IMR-90 (cell line): ENCODE results near the gene DOLPP1. TPM values are rescaled to one million over a fixed set of nuclear protein-coding genes. Genes with fewer than 3 reads are reported as not detected.

ENCODE experiments used
- ATAC-seq: fragments of 200-7000 bp; cut with Tn5 transposase; 2 replicates; pipeline ENCODE4 v1.9.1; 2020; ENCODE audit warnings: low read depth, mild to moderate bottlenecking, moderate library complexity
- BruUV-seq: library from RNA; stranded (reverse); fragments of 400-500 nt; replicated peaks from 2 replicates; lab custom pipeline; 2021; lab: Mats Ljungman, UMichigan
- CTCF ChIA-PET: fragments of 300-600 bp; formaldehyde crosslinking; extraction: SDS; loops from one replicate; lab custom pipeline; 2021; ENCODE audit warnings: antibody characterized with exemption; lab: Yijun Ruan, JAX
- POLR2A ChIA-PET: fragments of 300-600 bp; sonication (Branson Sonifier 250); formaldehyde crosslinking; loops from one replicate; lab custom pipeline; 2022; ENCODE audit warnings: antibody characterized with exemption; ENCODE audit not compliant: unreplicated experiment; lab: Charles Lee
- DNase-seq: peaks from one replicate; pipeline ENCODE4 v3.0.0; 2013
- H2AFZ ChIP-seq: replicated peaks from 2 replicates; pipeline ENCODE3; 2013; ENCODE audit warnings: low read length, mild to moderate bottlenecking; ENCODE audit not compliant: poor library complexity
- H2AK5ac ChIP-seq: 2 replicates; pipeline ENCODE4 v1.6.1; 2013; ENCODE audit warnings: low read depth, low read length, inconsistent platforms
- H2AK9ac ChIP-seq: replicated peaks from 2 replicates; pipeline ENCODE3; 2013; ENCODE audit warnings: mild to moderate bottlenecking, low read depth, low read length, moderate library complexity; ENCODE audit not compliant: poor library complexity
- H2BK120ac ChIP-seq: 2 replicates; pipeline ENCODE4 v1.6.1; 2013; ENCODE audit warnings: low read depth, low read length, inconsistent platforms
- H2BK15ac ChIP-seq: 3 replicates; pipeline ENCODE4 v1.6.1; 2013; ENCODE audit warnings: low read depth, low read length, inconsistent platforms
- H2BK20ac ChIP-seq: 2 replicates; pipeline ENCODE4 v1.6.1; 2013; ENCODE audit warnings: low read depth, mild to moderate bottlenecking, inconsistent platforms, low read length, moderate library complexity
- H2BK5ac ChIP-seq: 2 replicates; pipeline ENCODE4 v1.6.1; 2013; ENCODE audit warnings: mild to moderate bottlenecking, low read depth, low read length, inconsistent platforms; ENCODE audit not compliant: poor library complexity, severe bottlenecking
- H3K14ac ChIP-seq: replicated peaks from 2 replicates; pipeline ENCODE4 v1.6.1; 2013; ENCODE audit warnings: low read depth, low read length, inconsistent platforms
- H3K18ac ChIP-seq: 2 replicates; pipeline ENCODE4 v1.6.1; 2013; ENCODE audit warnings: low read depth, low read length, control low read depth
- H3K23ac ChIP-seq: 2 replicates; pipeline ENCODE4 v1.6.1; 2013; ENCODE audit warnings: low read depth, low read length, inconsistent platforms
- H3K27ac ChIP-seq: 2 replicates; pipeline ENCODE4 v1.5.1; 2013; ENCODE audit warnings: mild to moderate bottlenecking, control low read depth, low read length; ENCODE audit not compliant: insufficient read depth
- H3K27me3 ChIP-seq: 2 replicates; pipeline ENCODE4 v1.6.1; 2013; ENCODE audit warnings: low read length; ENCODE audit not compliant: control insufficient read depth, insufficient read depth
- H3K36me3 ChIP-seq: 2 replicates; pipeline ENCODE4 v1.6.1; 2013; ENCODE audit warnings: low read length, mixed read lengths; ENCODE audit not compliant: control insufficient read depth, insufficient read depth
- H3K4ac ChIP-seq: 2 replicates; pipeline ENCODE4 v1.6.1; 2013; ENCODE audit warnings: low read depth, low read length, inconsistent platforms
- H3K4me1 ChIP-seq: 2 replicates; pipeline ENCODE4 v1.6.1; 2013; ENCODE audit warnings: low read length, mixed read lengths; ENCODE audit not compliant: control insufficient read depth, insufficient read depth
- H3K4me2 ChIP-seq: 2 replicates; pipeline ENCODE4 v1.6.1; 2013; ENCODE audit warnings: low read depth, mild to moderate bottlenecking, control low read depth, low read length, moderate library complexity
- H3K4me3 ChIP-seq: 2 replicates; pipeline ENCODE4 v1.5.1; 2013; ENCODE audit warnings: low read depth, mild to moderate bottlenecking, control low read depth, low read length, moderate library complexity; ENCODE audit not compliant: insufficient read depth
- H3K56ac ChIP-seq: 2 replicates; pipeline ENCODE4 v1.6.1; 2013; ENCODE audit warnings: low read length, inconsistent platforms; ENCODE audit not compliant: insufficient read depth; ENCODE audit errors: extremely low read depth
- H3K79me1 ChIP-seq, 2 experiments: 2 replicates each; pipeline ENCODE4 v1.6.1; 2013; ENCODE audit warnings: low read length in 2 of 2, inconsistent platforms in 1 of 2, low read depth in 1 of 2
- H3K9ac ChIP-seq: 2 replicates; pipeline ENCODE4 v1.6.1; 2013; ENCODE audit warnings: low read depth, low read length, control low read depth
- H3K9me1 ChIP-seq: 2 replicates; pipeline ENCODE4 v1.6.1; 2013; ENCODE audit warnings: low read length, inconsistent platforms; ENCODE audit not compliant: insufficient read depth
- H3K9me3 ChIP-seq: 2 replicates; pipeline ENCODE4 v1.6.1; 2013; ENCODE audit warnings: low read length; ENCODE audit not compliant: control insufficient read depth, insufficient read depth
- H4K20me1 ChIP-seq: 2 replicates; pipeline ENCODE4 v1.6.1; 2013; ENCODE audit warnings: low read length, inconsistent platforms; ENCODE audit not compliant: insufficient read depth
- H4K5ac ChIP-seq: 2 replicates; pipeline ENCODE4 v1.6.1; 2013; ENCODE audit warnings: mild to moderate bottlenecking, low read depth, low read length, control low read depth
- H4K8ac ChIP-seq, 2 experiments: 2 replicates each; pipeline ENCODE4 v1.6.1; 2013; ENCODE audit warnings: low read depth in 2 of 2, low read length in 2 of 2, control low read depth in 1 of 2, inconsistent platforms in 1 of 2
- H4K91ac ChIP-seq: 2 replicates; pipeline ENCODE4 v1.6.1; 2013; ENCODE audit warnings: low read depth, low read length, inconsistent platforms; ENCODE audit not compliant: insufficient read depth
- BHLHE40 ChIP-seq: fragments of 150-350 bp; IDR thresholded peaks from 2 replicates; pipeline ENCODE4 v1.6.1; 2016; ENCODE audit warnings: mild to moderate bottlenecking, low read depth, low read length
- CEBPB ChIP-seq: IDR thresholded peaks from 2 replicates; pipeline ENCODE4 v1.6.1; 2012; ENCODE audit warnings: low read depth, low read length, improper control_type of control experiment
- CHD1 ChIP-seq: IDR thresholded peaks from 2 replicates; pipeline ENCODE4 v1.6.1; 2012; ENCODE audit warnings: low read depth, low read length, improper control_type of control experiment
- CTCF ChIP-seq: conservative IDR thresholded peaks from 2 replicates; pipeline ENCODE4 v1.5.1; 2012; ENCODE audit warnings: mild to moderate bottlenecking, low read depth, low read length, improper control_type of control experiment
- ELK1 ChIP-seq: fragments of 150-350 bp; IDR thresholded peaks from 2 replicates; pipeline ENCODE4 v1.6.1; 2016; ENCODE audit warnings: low read depth, mild to moderate bottlenecking, low read length, moderate library complexity, borderline replicate concordance
- FOS ChIP-seq: fragments of 150-350 bp; IDR thresholded peaks from 2 replicates; pipeline ENCODE4 v1.6.1; 2016; ENCODE audit warnings: low read depth, low read length
- MAFK ChIP-seq: IDR thresholded peaks from 2 replicates; pipeline ENCODE4 v1.6.1; 2012; ENCODE audit warnings: low read depth, low read length, improper control_type of control experiment
- MAZ ChIP-seq: IDR thresholded peaks from 2 replicates; pipeline ENCODE4 v1.6.1; 2012; ENCODE audit warnings: low read depth, mild to moderate bottlenecking, low read length, improper control_type of control experiment, moderate library complexity, borderline replicate concordance
- MXI1 ChIP-seq: IDR thresholded peaks from 2 replicates; pipeline ENCODE4 v1.6.1; 2012; ENCODE audit warnings: low read depth, mild to moderate bottlenecking, low read length, moderate library complexity, borderline replicate concordance
- NFE2L2 ChIP-seq: fragments of 150-350 bp; IDR thresholded peaks from 2 replicates; pipeline ENCODE4 v1.6.1; 2016; ENCODE audit warnings: low read depth, mild to moderate bottlenecking, low read length
- POLR2A ChIP-seq: IDR thresholded peaks from 2 replicates; pipeline ENCODE4 v1.6.1; 2012; ENCODE audit warnings: mild to moderate bottlenecking, low read depth, low read length
- RAD21 ChIP-seq: IDR thresholded peaks from 2 replicates; pipeline ENCODE4 v1.6.1; 2012; ENCODE audit warnings: low read length, improper control_type of control experiment
- RCOR1 ChIP-seq: IDR thresholded peaks from 2 replicates; pipeline ENCODE4 v1.6.1; 2012; ENCODE audit warnings: mild to moderate bottlenecking, low read length, improper control_type of control experiment; ENCODE audit not compliant: insufficient replicate concordance
- RFX5 ChIP-seq: IDR thresholded peaks from 2 replicates; pipeline ENCODE4 v1.8.0; 2012; ENCODE audit warnings: low read depth, mild to moderate bottlenecking, low read length, moderate library complexity
- SMC3 ChIP-seq: fragments of 150-350 bp; IDR thresholded peaks from 2 replicates; pipeline ENCODE4 v1.6.1; 2016; ENCODE audit warnings: low read depth, mild to moderate bottlenecking, antibody characterized with exemption, low read length, moderate library complexity
- USF2 ChIP-seq: fragments of 150-350 bp; IDR thresholded peaks from 2 replicates; pipeline ENCODE4 v1.6.1; 2017; ENCODE audit warnings: mild to moderate bottlenecking, antibody characterized with exemption, low read length, low read depth
- WGBS, 2 experiments: methylation state at CpG; one replicate each; pipeline versions ENCODE4 v1.1.5 to v1.1.7; 2013; ENCODE audit warnings: missing lambda C conversion rate in 2 of 2; ENCODE audit not compliant: insufficient read length in 1 of 2; ENCODE audit errors: extremely low coverage in 2 of 2; 5-methylcytosine and 5-hydroxymethylcytosine counted together
- dilution Hi-C: fragments of 300-500 bp; cut with HindIII; formaldehyde crosslinking; loops from one replicate; pipeline ENCODE4 v1.14.3; 2018; ENCODE audit warnings: low sequenced_read_pairs; ENCODE audit not compliant: unreplicated experiment
- in situ Hi-C: fragments of 300-500 bp; cut with MboI; formaldehyde crosslinking; loops from 3 replicates; pipeline ENCODE4 v1.14.3; 2019; ENCODE audit warnings: low sequenced_read_pairs, inconsistent platforms, mixed read lengths
- intact Hi-C: fragments of 100-400 bp; cut with micrococcal nuclease; formaldehyde crosslinking; loops from 2 replicates; pipeline ENCODE4 v1.10.0; 2022
- polyA plus RNA-seq, 3 experiments: library from polyadenylated mRNA; depleted of rRNA; stranded (reverse); fragments of >200 nt; gene quantifications; 2 replicates each; pipeline ENCODE4 v1.2.3, GENCODE V29; 2012; ENCODE audit warnings: low replicate concordance in 1 of 3
- total RNA-seq: library from RNA; depleted of rRNA; stranded (reverse); fragments of >200 nt; gene quantifications from 2 replicates; pipeline ENCODE4 v1.2.3, GENCODE V29; 2012

The DOLPP1 gene
- total and polyA plus RNA-seq, 2 of the 4 experiments (the other 2 are of a cell fraction): 7.0 to 16.5 TPM

GRCh38 chr9:129032541-129033159 lies 48.3 kb upstream of the DOLPP1 start:
- in situ Hi-C loops: no loop called here
- H2BK20ac ChIP-seq: no peak overlapping the region
- H3K9me1 ChIP-seq: 0 out of 2 replicates have a peak, but pooled peaks cover 5% of the 10 kb centered on the region
- no peaks in the 10 kb centered on the region for H3K36me3 ChIP-seq
- dilution Hi-C loops: no loop called here
- no peak overlapping the region for H3K4me3 ChIP-seq
- H3K56ac ChIP-seq: no peak overlapping the region
- H2AFZ ChIP-seq: no peak overlapping the region
- peaks cover 6% of the 10 kb centered on the region; the same call in 1 of the 2 replicates for H4K20me1 ChIP-seq
- H3K18ac ChIP-seq: no peak overlapping the region
- ChIA-PET POLR2A (no interaction called here), CTCF (no interaction called here)
- no peak overlapping the region for H4K5ac ChIP-seq
- H3K27me3 ChIP-seq: no peaks in the 10 kb centered on the region
- H2AK5ac ChIP-seq: no peak overlapping the region
- intact Hi-C loops: no loop called here
- H2BK5ac ChIP-seq: no peak overlapping the region
- H4K8ac ChIP-seq: no peak overlapping the region
- no peak overlapping the region for H4K91ac ChIP-seq
- H3K4ac ChIP-seq: no peak overlapping the region
- no TSS peak for BruUV-seq
- no peak overlapping the region for H3K23ac ChIP-seq
- H3K27ac ChIP-seq: no peak overlapping the region
- ATAC-seq (no peak), DNase-seq (no peak)
- no peak overlapping the region for H2BK15ac ChIP-seq
- no peak overlapping the region for H2BK120ac ChIP-seq
- peaks cover 8 to 14% of the 10 kb centered on the region in 2 experiments; a peak in 3 of 4 replicates for H3K79me1 ChIP-seq
- peaks cover 7% of the 10 kb centered on the region for H3K4me1 ChIP-seq
- 60% methylated on average over 3 of the region's 12 CpGs; no CpG with 5 or more reads in 1 of the 2 experiments for WGBS, 2 experiments
- no peaks in the 10 kb centered on the region for H3K9me3 ChIP-seq
- TF ChIP-seq MAZ: no peak
- TF ChIP-seq POLR2A: no peak
- TF ChIP-seq CTCF: no peak
- TF ChIP-seq SMC3: no peak
- no peak for TF ChIP-seq FOS
- TF ChIP-seq CEBPB: no peak
- TF ChIP-seq USF2: no peak
- TF ChIP-seq RFX5: no peak
- TF ChIP-seq NFE2L2: no peak
- no peak for TF ChIP-seq RAD21
- no peak for TF ChIP-seq RCOR1
- TF ChIP-seq BHLHE40: no peak
- no peak for TF ChIP-seq MAFK
- no peak for TF ChIP-seq CHD1
- TF ChIP-seq ELK1: no peak
- TF ChIP-seq MXI1: no peak
- H3K9ac ChIP-seq: no peak overlapping the region
- no peak overlapping the region for H3K14ac ChIP-seq
- no peak overlapping the region for H2AK9ac ChIP-seq
- no peak overlapping the region for H3K4me2 ChIP-seq
